GM08714 (cell line): ENCODE data around the gene SLC38A3.

ENCODE experiments used
- H3K4me3 ChIP-seq: fragments of 200-500 bp; sonication (Bioruptor generic); 2 replicates; pipeline ENCODE4 v1.5.1; 2014; ENCODE audit warnings: mild to moderate bottlenecking, low read length, inconsistent platforms
- ZNF274 ChIP-seq: IDR thresholded peaks from 2 replicates; pipeline ENCODE4 v1.6.1; 2012; ENCODE audit warnings: mild to moderate bottlenecking, low read depth, low read length

SLC38A3 gene

DNA sequence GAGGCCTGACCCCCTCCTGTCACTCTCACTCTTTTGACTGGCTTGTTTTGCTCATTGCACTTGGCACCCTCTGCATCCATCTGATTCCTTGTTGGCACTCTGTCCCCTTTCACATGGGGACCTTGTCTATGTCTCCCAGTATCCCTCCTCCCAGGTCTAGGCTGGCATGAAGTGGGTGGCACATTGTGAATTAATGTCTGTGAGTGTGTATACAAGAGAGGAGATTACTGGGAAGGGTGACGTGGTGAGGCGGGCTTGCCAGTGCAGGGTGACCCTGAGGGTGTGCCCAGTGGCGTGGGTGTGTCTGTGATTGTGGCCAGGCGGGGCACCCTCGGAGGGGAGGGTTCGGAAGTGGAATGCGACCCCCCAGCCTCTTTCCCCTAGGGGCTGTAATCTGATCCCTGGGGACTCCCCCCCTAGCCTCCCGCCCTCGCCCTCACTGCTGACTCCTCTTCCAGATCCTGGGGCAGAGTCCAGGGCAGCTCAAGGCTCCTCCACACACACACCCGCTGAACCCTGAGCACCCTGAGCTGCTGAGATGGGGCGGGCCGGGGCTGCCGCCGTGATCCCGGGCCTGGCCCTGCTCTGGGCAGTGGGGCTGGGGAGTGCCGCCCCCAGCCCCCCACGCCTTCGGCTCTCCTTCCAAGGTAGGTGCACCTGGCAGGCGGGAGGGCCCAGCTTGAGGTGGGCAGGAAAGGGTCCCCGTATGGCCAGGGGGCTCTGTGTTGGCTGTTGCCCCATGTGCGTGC is 63.8 kb downstream of the SLC38A3 start, which contains the start of gene SEMA3B:
SEMA3B (plus strand) TSS at position 445 of the 749 bp plus-strand sequence; CDS start at position 539, 94 bp downstream.
- no peak within 1 kb of the TSS for H3K4me3 ChIP-seq
- no peak for TF ChIP-seq ZNF274

DNA sequence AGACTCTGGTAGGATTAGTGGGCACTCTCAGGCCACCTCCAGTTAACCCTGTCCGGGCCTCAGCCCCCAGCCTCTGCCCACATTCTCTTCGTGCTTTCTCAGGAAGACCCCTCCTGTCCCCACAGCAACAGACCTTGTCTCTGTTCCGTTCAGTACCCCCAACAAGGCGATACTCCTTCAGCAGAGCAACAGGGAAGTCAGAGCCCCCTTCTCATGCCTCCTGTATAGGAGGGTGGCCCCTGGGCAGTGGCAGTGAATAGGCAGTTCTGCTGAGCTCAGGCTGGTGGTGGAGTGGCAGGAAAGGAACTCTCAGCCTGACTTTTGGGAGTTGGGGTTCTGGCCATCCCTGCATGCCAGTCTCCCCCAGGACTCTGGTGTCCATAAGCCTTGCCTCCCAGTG is 64.4 kb downstream of the SLC38A3 start:
- no peak for TF ChIP-seq ZNF274
- no peak overlapping the region for H3K4me3 ChIP-seq

DNA sequence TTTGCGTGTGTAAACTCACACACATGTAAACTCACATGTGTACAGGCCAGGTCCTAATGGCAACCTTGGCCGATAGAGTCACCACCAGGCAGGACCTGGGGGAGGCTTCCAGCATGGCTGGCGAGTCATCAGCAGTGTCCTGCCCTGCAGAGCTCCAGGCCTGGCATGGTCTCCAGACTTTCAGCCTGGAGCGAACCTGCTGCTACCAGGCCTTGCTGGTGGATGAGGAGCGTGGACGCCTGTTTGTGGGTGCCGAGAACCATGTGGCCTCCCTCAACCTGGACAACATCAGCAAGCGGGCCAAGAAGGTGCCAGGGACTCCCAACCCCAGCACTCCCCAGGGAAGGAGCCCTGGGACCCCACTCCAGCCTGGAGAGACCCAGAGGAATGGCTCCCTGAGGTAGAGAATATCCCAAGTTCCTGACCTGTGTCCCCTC is 64.9 kb downstream of the SLC38A3 start:
- no peak for TF ChIP-seq ZNF274

DNA sequence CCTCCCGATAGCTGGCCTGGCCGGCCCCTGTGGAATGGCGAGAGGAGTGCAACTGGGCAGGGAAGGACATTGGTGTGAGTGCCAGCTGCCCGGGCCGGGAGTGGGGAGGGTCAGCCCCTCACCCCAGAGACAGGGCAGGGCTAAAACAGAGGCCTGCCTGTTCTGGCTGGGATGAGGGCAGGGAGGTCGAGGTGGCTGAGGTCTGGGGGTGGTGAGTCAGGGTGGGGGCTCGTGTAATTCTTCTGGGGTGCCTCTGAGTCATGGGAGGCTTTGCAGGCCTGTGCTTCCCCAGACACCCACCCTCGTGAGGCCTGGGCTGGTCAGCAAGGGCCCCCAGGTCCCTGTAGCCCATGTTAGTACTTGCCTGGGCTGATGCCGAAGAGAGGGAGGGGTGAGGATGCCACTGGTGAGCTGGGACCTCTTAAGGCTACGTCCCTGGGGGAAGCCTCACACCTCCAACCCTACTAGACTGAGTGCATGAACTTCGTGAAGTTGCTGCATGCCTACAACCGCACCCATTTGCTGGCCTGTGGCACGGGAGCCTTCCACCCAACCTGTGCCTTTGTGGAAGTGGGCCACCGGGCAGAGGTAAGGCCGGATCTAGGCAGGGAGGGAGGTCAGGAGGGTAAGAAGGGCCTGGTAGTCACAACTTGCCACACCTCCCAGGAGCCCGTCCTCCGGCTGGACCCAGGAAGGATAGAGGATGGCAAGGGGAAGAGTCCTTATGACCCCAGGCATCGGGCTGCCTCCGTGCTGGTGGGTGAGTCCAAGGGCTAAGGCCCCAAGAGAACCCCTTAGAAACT is 65.6 kb downstream of the SLC38A3 start:
- no peak for TF ChIP-seq ZNF274
- H3K4me3 ChIP-seq, result no peak overlapping the region

More for the DNA sequence above, 64.9 kb downstream of the SLC38A3 start:
- H3K4me3 ChIP-seq, result no peak overlapping the region
